Effector CD8-positive, alpha-beta T cell (primary cell): ENCODE data around the gene ART1.
A peak's percentile ranks its signal among the peaks of the same experiment; 100 is the strongest.
"Not testable (repeated sequence)": the region's sequence is repeated elsewhere in the genome, so short reads cannot be mapped to it uniquely, and the experiment has no call there.

ENCODE experiments used
- DNase-seq: peaks from one replicate; lab custom pipeline; 2025; lab: John Stamatoyannopoulos, UW

The ART1 gene

DNA sequence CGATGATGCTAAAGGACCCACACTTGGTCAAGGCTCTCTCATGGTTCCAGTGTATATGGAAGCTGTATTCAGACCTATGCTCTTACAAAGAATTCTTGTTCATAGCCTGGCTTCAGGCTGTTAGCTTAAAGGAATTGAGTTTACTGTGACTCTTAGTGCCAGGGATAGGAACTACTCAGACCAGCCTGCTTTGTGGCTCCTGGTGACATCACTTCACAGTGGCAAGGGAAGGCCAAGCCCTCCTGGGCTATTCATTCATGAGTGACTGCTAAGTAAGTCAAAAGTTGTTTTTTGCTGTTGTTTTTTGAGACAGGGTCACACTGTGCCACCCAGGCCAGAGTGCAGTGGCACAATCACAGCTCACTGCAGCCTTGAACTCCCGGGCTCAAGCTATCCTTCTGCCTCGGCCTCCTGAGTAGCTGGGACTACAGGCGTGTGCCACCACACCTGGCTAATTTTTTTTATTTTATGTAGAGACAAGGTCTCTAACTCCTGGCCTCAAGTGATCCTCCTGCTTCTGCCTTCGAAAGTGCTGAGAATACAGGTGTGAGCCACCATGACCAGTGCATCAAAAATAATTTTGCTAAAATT, 12.8 kb upstream of the ART1 start:
- no peak for DNase-seq

DNA sequence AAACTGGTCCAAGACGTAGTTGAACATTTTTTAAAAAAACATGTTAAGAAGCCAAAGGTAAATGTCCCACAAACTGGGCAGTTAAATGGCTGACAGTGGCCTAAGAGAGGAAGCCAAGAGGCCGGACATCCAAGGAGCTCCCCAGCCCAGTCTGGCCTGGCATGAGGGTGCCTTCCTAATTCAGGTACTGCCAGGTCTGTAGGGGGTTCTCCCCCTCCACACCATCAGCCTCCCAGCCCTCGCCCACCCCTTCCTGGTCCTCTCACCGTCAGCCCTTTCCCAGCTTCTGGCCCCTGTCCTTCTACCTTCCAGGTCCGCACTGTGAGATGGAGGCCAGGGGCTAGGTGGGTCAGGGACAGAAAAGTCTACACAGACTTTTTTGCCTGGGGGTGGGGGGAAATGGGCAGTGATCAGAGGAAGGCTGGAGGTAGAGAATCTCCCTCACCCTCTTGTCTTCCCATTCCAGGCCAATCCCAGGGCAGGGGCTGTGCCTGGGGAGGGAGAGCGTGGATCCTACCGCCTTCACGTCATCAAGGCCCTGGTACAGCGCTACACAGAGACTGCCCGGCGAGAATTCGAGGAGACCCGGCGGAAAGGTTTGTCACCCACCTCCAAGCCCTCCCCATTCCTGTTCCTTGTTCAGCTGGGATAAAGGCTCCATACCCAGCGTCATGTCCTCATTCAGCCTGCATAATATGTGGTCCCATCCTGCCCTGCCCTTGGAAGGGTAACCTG, 9.1 kb upstream of the ART1 start:
- no peak for DNase-seq

DNA sequence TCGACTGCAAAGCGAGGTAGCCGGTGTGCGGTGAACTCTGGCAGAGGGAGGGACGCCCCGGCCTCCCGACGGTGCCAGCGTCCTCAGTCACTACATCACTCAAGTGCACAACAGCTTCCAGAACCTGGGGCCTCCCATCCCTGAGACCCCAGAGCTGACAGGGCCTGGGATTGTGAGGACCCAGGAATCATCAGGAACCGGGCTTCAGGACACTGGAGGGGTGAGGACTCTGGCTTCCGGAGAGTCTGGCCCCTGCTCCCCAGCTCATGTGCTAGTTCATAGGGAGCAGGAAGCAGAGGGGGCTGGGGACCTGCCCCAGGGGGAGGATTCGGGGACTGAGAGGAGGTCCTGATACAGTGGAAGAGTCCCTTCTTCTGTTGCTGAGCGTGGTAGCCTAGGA, 7.7 kb upstream of the ART1 start:
- no peak for DNase-seq

DNA sequence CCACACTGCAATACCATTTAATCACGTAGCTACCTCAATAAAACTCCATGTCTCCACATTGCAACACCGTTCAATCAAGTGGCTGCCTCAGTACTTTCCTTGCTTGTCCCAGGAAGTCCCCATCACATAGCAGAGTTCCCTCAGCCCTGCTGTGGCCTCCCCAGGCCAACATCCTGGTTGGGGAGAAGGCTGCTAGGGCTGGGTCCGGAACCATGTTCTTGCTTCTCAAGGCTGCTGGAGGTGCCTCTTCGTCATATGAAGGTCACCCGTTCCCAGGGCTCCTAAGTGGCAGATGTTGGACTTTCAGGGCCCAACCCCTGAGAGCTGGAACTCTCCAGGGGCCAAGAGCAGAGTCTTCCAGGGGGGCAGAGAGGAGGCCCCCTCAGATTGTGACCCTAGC, 6.4 kb upstream of the ART1 start:
- no peak for DNase-seq

DNA sequence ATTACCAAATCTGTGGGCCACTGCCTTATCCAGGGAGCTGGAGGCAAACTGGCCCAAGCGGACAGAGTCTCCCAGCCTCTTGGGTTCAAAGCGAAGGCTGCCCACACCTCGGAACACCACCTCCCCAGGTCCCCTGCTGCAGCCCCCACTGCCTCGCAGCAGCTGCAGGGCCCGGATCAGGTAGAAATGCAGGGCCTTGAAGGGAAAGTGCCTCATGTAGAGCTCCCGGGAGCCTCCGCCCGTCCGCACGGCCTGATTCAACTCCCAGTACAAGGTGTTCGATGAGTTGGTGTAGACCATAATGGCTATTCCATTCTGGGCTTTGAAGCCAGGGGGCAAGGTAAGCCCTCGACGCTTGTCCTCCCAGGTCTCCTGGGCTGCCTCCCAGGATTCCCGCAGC, 5.1 kb upstream of the ART1 start:
- DNase-seq = no peak

GRCh38 chr11:3641191-3641590, 3.7 kb upstream of the ART1 start:
- no peak for DNase-seq

GRCh38 chr11:3641701-3642070, 3.2 kb upstream of the ART1 start, which contains the start of gene ART5:
TSS of gene ART5 (minus strand) at chr11:3641992. CDS start at chr11:3641862, 130 bp downstream.
- DNase-seq = no peak

DNA sequence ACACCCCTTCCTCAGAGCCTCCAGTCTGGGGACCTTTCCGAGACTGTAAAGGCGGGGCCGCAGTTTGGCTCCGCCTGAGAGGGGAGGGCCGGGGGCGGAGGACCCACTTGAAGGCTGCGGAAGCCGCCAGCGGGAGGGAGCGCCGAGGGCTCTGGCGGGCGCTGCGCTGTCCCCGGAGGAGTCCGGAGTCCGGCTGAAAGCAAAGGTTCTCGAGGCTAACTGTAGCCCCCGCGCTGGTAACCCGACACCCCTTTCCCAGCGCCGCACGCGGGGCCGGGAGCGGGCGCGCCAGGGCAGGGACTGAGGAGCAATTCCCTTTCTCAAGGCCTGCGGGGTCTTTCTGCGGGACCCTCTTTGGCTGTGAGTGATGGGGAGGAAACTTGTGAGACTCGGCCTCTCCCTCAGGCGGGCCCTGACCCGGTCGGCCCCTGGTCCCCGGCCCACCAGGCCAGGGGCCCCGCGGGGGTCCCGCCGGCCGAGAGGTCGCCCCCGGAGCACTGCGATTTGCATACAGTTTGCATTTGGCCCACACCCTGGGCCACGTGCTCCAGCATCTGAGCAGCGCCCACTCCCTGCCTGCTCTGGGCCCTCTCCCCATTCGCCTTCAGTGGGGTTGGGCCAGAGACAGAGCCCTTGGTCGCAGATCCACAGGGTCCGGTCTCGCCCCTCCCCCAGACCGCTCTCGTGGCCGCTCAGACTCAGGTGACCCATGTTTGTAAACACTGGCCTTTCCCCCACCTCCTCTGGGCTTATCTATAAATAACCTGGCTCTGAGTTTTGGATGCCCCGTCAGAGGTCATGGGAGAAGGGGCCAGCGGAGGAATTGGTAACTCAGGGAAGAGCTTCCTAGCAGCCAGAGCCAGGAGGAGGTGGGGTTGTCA, 2.6 kb upstream of the ART1 start:
- DNase-seq = peak; percentile 53

- DNase-seq = not testable (repeated sequence)
Observed at GRCh38 chr11:3643102-3643546, 1.8 kb upstream of the ART1 start.

DNA sequence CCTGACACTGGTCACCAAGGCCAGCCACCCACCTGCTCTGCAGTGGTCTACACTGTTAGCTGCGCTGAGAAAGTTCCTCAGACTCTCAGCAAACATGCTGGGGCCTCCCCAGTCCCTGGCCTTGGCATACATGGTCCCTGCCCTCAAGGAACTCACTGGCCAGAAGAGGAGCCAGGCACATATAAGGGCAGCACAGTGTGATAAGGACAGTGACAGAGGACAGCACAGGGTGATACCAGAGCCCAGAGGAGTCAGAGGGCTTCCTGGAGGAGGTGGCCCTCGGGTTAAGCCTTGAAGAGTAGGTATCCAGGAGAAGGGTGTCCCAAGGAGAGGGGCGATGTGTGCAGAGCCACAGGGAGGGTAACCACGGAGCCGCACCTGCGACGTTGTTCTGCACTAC, 624 bp downstream of the ART1 start:
- no peak for DNase-seq

DNA sequence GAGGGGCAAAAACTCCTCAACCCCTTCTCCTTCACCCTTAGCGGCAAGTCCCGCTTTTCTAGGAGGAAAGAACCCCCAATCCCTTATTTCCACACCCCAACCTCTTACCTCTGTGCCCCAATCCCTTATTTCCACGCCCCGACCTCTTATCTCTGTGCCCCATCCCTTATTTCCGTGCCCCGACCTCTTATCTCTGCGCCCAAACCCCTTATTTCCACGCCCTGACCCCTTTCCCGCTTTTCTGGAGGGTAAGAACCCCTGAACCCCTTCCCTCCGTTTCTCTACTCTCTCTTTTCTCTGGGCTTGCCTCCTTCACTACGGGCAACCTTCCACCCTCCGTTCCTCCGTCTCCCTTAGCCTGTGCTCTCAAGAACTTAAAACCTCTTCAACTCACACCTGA, 3.9 kb downstream of the ART1 start:
- not testable (repeated sequence) for DNase-seq

- DNase-seq = not testable (repeated sequence)
Observed at GRCh38 chr11:3649374-3649773, 4.4 kb downstream of the ART1 start.

DNA sequence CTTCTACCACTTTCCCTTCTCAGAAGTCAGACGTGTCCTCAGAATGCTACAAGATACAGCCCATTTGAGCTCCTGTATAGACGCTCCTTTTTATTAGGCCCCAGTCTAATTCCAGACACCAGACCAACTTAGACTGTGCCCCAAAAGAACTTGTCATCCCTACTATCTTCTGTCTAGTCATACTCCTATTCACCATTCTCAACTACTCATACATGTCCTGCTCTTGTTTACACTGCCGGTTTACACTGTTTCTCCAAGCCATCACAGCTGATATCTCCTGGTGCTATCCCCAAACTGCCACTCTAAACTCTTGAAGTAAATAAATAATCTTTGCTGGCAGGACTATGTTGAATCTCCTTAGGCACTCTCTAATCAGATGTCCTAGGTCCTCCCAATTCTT, 7.6 kb downstream of the ART1 start:
- not testable (repeated sequence) for DNase-seq

- DNase-seq = no peak
Observed at GRCh38 chr11:3655547-3655946, 10.6 kb downstream of the ART1 start.

GRCh38 chr11:3657331-3657730, 12.4 kb downstream of the ART1 start:
- DNase-seq = not testable (repeated sequence)

GRCh38 chr11:3658252-3658651, 13.3 kb downstream of the ART1 start:
- no peak for DNase-seq

- DNase-seq = no peak
Observed at GRCh38 chr11:3659595-3660515, 14.9 kb downstream of the ART1 start.

DNA sequence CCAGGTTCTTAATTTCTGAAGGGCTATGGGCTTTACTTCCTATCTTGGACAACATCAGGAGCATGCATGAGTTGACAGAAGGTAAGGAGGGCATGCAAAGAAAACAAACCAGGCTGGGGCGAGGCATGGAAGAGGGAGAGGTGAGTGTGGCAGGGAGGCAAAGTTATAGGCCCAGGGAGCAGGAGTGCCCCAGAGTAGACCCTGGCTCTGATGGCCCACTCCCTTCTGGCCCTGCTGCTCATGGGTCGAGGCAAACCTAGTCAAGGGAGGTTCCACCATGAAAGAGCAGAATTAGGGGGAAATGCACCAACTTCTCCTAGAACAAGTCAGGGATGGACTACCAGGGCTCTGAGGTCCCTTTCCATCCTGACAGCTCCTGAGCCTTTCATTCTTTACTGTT, 16.0 kb downstream of the ART1 start:
- DNase-seq = no peak

DNA sequence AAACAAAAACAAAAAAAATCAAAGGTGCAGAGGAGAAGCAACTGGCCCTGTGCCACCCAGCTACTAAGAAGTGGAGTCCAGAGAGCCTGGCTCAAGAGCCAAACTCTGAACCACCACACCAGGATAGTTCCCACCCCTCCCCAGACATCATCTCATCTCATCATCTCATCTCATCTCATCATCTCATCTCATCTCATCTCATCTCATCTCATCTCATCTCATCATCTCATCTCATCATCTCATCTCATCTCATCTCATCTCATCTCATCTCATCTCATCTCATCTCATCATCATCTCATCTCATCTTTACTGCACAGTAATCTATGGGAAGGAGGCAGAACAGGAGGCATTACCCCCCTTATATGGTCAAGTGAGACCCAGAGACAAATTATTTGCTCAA, 17.9 kb downstream of the ART1 start:
- DNase-seq = no peak

GRCh38 chr11:3664032-3664630, 19.2 kb downstream of the ART1 start:
- no peak for DNase-seq

DNA sequence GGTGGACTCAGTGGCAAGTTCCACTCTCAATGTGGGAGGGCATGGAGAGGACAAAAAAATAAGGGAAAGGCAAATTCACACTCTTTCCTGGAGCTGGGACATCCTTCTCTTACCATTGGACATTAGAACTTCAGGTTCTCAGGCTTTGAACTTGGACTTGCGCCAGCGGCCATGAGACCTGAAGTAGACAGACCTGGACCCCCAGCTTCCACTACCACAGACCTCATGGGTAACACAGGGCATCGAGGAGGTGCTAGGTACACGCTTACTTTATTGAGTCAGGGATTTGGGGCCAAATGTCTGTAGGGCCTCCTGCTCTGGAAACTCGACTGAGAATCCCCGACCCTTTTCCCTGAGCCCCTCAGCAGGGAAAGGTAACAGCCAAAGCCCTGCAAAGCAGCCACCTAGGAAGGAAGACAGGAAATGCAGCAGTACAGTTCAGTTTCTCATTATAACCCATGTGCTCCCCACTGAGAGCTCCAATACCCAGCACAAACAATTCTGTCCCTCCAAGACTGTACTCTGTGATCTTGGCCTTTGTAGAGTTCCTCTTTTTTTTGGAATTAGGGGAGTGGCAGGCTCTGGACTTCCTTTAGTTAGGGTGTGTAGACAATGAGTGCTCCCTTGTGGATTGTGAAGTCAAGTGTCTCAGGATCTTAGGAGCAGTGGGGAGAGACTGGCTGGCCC, 20.6 kb downstream of the ART1 start:
- no peak for DNase-seq
